VCaP (cell line): ENCODE data around the gene SLA2.
"Not testable (repeated sequence)": the region's sequence is repeated elsewhere in the genome, so short reads cannot be mapped to it uniquely, and the experiment has no call there.

Source experiments
- H3K27ac ChIP-seq: fragments of 450-650 bp; 2 replicates; pipeline ENCODE4 v1.5.1; 2017
- CTCF ChIP-seq: fragments of 450-650 bp; conservative IDR thresholded peaks from 2 replicates; pipeline ENCODE4 v1.5.1; 2017; ENCODE audit warnings: mild to moderate bottlenecking, moderate library complexity

SLA2 gene

GRCh38 chr20:36645353-36645752 lies 643 bp downstream of the SLA2 start:
- H3K27ac ChIP-seq: no peak overlapping the region

GRCh38 chr20:36644706-36645095 lies 1.3 kb downstream of the SLA2 start:
- no peak overlapping the region for H3K27ac ChIP-seq
- TF ChIP-seq CTCF: no peak

More at GRCh38 chr20:36645353-36645752, 643 bp downstream of the SLA2 start:
- no peak for TF ChIP-seq CTCF

DNA sequence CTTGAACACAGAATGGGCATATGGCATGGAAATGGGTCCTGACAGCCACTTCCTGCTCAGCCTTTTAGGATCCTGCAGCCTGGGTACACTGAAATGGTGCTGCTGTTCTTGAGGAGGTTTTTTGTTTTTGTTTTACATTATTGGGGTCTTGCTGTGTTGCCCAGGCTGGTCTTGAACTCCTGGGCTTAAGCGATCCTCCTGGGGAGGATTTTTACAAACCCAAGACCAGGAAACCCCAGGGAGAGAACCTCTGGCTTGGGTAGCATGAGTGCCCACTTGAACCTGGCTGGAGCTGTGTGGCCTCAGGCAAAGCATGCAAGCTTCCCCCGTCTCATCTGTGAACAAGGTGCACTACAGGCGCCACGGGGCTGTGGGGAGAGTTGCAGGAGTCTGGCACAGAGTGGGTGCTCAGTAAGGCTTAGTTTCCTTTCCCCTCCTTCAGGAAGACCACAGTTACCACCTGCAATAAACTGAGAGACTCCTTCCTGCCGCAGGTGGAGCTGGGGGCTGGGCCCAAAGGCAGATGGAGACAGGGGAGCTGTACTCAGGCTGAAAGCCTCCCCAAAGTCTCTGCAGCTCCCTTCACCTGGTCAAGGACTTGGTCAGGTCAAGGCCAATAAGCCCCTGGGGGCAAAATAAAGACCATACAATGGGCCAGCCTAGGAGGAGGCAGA lies 1.8 kb downstream of the SLA2 start:
- no peak overlapping the region for H3K27ac ChIP-seq

DNA sequence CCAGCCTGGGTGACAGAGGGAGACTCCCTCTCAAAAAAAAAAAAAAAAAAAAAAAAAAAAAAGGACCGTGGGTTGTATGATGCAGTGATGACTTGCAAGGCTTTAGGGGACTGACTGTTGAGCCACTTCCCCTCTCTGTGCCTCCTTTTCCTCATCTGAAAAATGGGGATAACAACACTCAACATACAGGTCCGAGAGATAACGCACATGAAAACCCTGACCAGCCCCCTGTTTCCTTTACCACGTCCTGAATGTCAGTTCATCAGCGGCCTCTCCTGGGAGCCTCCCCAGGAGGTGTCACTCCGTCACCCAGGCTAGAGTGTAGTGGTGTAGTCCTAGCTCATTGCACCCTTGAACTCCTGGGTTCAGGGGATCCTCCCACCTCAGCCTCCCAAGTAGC lies 3.9 kb downstream of the SLA2 start:
- TF ChIP-seq CTCF: no peak
- H3K27ac ChIP-seq: no peak overlapping the region

More for the DNA sequence above, 1.8 kb downstream of the SLA2 start:
- no peak for TF ChIP-seq CTCF

DNA sequence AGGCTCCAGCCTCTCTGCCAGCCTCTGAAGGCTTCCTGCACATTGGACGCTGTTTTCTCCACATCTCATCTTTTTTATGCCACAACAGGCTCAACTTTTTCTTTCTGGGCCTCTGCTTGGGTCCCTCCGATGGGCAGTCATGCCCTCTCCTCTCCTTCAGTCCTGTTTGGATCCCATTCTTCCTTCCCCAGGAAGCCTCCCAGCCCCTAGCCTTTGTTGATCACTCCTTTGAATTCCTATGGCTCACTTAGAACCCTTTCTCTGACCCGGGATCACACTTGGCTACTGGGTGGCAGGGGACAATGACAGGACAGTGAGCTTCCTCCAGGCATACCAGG lies 4.5 kb downstream of the SLA2 start:
- TF ChIP-seq CTCF: no peak
- no peak overlapping the region for H3K27ac ChIP-seq

DNA sequence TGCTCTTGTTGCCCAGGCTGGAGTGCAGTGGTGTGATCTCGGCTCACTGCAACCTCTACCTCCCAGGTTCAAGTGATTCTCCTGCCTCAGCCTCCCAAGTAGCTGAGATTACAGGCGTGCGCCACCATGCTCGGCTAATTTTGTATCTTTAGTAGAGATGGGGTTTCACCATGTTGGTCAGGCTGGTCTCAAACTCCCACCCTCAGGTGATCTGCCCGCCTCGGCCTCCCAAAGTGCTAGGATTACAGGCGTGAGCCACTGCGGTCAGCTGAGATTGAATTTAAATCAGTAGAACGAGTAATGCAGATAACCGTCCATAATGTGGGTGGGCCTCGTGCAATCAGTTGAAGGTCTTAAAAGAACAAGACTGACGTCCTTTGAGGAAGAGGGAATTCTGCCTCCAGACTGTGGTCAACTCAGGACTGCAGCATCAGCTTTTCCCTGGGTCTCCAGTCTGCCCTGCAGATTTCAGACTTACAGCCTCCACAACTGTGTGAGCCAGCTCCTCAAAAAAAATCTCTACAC lies 7.1 kb downstream of the SLA2 start:
- not testable (repeated sequence) for H3K27ac ChIP-seq

- H3K27ac ChIP-seq: no peak overlapping the region
- TF ChIP-seq CTCF: no peak
Observed at GRCh38 chr20:36634342-36634741, 11.7 kb downstream of the SLA2 start.

GRCh38 chr20:36633285-36633772 lies 12.7 kb downstream of the SLA2 start:
- no peak overlapping the region for H3K27ac ChIP-seq
- no peak for TF ChIP-seq CTCF
